HL-60 (cell line): Measurements from ENCODE around the gene PAX9.

ENCODE experiments used
- DNase-seq, 2 experiments: peaks; one replicate each; pipeline ENCODE4 v3.0.0-alpha.2; 2010 to 2020; ENCODE audit warnings: low read depth in 1 of 2, low spot score in 1 of 2
- H3K27ac ChIP-seq: fragments of 250-450 bp; sonication (Bioruptor Pico); replicated peaks from 2 replicates; pipeline ENCODE4 v1.5.1; 2020; ENCODE audit warnings: mild to moderate bottlenecking, moderate library complexity
- H3K27me3 ChIP-seq: fragments of 250-450 bp; sonication (Bioruptor Pico); 2 replicates; pipeline ENCODE4 v1.5.1; 2021; ENCODE audit warnings: mild to moderate bottlenecking, moderate library complexity; ENCODE audit not compliant: insufficient read depth, poor library complexity, severe bottlenecking
- H3K4me3 ChIP-seq: replicated peaks from 2 replicates; pipeline ENCODE4 v1.5.1; 2011; ENCODE audit warnings: mild to moderate bottlenecking, control low read depth, low read length; ENCODE audit not compliant: insufficient read depth
- CTCF ChIP-seq: IDR thresholded peaks from one replicate; pipeline ENCODE4 v1.5.1; 2011; ENCODE audit warnings: low read length, control low read depth, inconsistent platforms; ENCODE audit not compliant: insufficient read depth
- GABPA ChIP-seq: IDR thresholded peaks from 2 replicates; pipeline ENCODE4 v1.6.1; 2012; ENCODE audit warnings: low read depth
- POLR2AphosphoS5 ChIP-seq: IDR thresholded peaks from 2 replicates; pipeline ENCODE4 v1.6.1; 2012; ENCODE audit warnings: low read depth
- REST ChIP-seq: IDR thresholded peaks from 2 replicates; pipeline ENCODE4 v1.6.1; 2012; ENCODE audit warnings: low read depth; ENCODE audit not compliant: insufficient replicate concordance
- SPI1 ChIP-seq: IDR thresholded peaks from 2 replicates; pipeline ENCODE4 v1.6.1; 2012; ENCODE audit warnings: low read depth, mild to moderate bottlenecking, borderline replicate concordance

PAX9 gene

GRCh38 chr14:36720657-36721056 lies 59.0 kb downstream of the PAX9 start:
- DNase-seq = no peak
- Histone ChIP-seq H3K27me3 (no peaks in the 10 kb centered on the region), H3K4me3 (no peak overlapping the region), H3K27ac (no peak overlapping the region)
- TF ChIP-seq SPI1 = no peak
- no peak for TF ChIP-seq GABPA
- no peak for TF ChIP-seq POLR2AphosphoS5
- no peak for TF ChIP-seq CTCF
- TF ChIP-seq REST = no peak

GRCh38 chr14:36721877-36722276 lies 60.2 kb downstream of the PAX9 start:
- Histone ChIP-seq H3K27ac (no peak overlapping the region), H3K27me3 (no peaks in the 10 kb centered on the region), H3K4me3 (no peak overlapping the region)
- no peak for DNase-seq
- TF ChIP-seq GABPA (no peak), REST (no peak), SPI1 (no peak), CTCF (no peak), POLR2AphosphoS5 (no peak)

- TF ChIP-seq SPI1 (no peak), REST (no peak), CTCF (no peak), POLR2AphosphoS5 (no peak), GABPA (no peak)
- no peak overlapping the region for H3K27ac ChIP-seq
- no peaks in the 10 kb centered on the region for H3K27me3 ChIP-seq
- no peak overlapping the region for H3K4me3 ChIP-seq
- no peak for DNase-seq
Observed at GRCh38 chr14:36723530-36723929, 61.9 kb downstream of the PAX9 start.
